Astrocyte of the spinal cord (primary cell): ENCODE results near the gene PLPP6.
A peak's percentile ranks its signal among the peaks of the same experiment; 100 is the strongest.

Experiments
- DNase-seq: peaks from one replicate; pipeline ENCODE4 v3.0.0; 2011; ENCODE audit warnings: low read depth, low spot score
- H3K4me3 ChIP-seq: 2 replicates; pipeline ENCODE4 v1.5.1; 2011; ENCODE audit warnings: low read depth, mild to moderate bottlenecking, low read length, moderate library complexity
- in situ Hi-C: cut with HindIII; loops from 2 replicates; pipeline ENCODE4 v1.10.0; 2017; ENCODE audit warnings: low sequenced_read_pairs
- TF ChIP-seq, protein P1 (sequence below): IDR thresholded peaks from 2 replicates; pipeline ENCODE4 v1.5.1; 2012; ENCODE audit warnings: low read depth, mild to moderate bottlenecking, low read length, inconsistent platforms

Gene PLPP6

DNA sequence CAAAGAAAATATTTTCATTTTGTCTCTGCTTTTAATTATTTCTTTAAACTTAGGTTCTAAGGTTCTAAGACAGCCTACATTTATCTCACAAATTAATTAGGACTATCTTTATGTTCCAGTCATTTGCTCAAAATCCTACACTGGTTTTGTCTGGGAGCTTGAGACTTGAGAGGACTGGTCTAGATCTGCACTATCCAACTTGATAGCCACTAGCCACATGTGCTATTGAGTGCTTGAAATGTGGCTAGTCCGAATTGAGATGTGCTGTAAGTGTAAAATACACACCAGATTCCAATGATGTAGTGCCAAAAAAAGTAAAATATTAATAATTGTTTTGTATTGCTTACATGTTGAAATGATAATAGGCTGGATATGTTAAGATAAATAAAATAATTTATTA is 24.5 kb downstream of the PLPP6 start:
- TF ChIP-seq, protein P1, sequence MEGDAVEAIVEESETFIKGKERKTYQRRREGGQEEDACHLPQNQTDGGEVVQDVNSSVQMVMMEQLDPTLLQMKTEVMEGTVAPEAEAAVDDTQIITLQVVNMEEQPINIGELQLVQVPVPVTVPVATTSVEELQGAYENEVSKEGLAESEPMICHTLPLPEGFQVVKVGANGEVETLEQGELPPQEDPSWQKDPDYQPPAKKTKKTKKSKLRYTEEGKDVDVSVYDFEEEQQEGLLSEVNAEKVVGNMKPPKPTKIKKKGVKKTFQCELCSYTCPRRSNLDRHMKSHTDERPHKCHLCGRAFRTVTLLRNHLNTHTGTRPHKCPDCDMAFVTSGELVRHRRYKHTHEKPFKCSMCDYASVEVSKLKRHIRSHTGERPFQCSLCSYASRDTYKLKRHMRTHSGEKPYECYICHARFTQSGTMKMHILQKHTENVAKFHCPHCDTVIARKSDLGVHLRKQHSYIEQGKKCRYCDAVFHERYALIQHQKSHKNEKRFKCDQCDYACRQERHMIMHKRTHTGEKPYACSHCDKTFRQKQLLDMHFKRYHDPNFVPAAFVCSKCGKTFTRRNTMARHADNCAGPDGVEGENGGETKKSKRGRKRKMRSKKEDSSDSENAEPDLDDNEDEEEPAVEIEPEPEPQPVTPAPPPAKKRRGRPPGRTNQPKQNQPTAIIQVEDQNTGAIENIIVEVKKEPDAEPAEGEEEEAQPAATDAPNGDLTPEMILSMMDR: no peak
- in situ Hi-C loops: no loop called here

DNA sequence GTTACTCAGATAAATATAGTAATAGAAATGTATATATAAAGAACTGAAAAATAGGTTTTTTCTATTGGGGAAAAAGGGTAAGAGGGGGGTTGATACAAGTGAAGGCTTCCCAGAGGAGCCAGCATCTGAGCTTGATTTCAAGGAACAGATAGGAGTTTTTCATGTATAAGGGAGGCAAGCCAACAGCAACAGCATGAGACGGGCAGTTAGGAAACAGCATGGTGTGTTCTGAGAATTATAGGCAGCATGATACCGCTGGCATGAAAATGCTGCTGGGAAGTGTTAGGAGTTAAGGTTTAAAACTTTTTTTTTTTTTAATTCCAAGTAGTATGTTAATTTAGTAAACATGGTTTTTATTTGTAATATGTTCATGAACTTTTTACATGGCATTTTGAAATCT is 26.9 kb downstream of the PLPP6 start:
- TF ChIP-seq, protein P1: no peak
- in situ Hi-C loops: no loop called here
- H3K4me3 ChIP-seq: no peak overlapping the region
- DNase-seq: no peak

More for the DNA sequence above, 24.5 kb downstream of the PLPP6 start:
- no peak overlapping the region for H3K4me3 ChIP-seq
- no peak for DNase-seq

DNA sequence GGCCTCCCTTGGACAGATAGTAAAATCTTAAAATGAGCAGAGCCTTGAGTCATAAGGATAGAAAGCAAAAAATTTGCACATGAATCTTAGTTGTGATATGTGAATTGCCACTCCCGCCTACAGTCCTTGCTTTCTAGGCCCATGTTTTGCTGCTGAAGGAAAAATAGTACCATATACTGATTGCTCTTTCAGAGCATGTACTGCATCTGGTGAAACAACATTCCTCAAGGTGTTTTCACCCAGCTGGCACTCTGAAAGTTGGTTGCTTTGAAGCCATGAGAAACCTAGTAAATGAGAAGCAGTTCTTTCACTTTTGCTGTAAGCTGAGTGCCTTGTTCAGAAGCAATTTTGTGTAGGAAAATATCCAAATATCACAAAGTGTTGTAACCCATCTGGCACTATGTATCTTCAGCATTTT is 27.6 kb downstream of the PLPP6 start:
- in situ Hi-C loops: no loop called here
- H3K4me3 ChIP-seq: no peak overlapping the region
- TF ChIP-seq, protein P1: no peak
- DNase-seq: no peak

DNA sequence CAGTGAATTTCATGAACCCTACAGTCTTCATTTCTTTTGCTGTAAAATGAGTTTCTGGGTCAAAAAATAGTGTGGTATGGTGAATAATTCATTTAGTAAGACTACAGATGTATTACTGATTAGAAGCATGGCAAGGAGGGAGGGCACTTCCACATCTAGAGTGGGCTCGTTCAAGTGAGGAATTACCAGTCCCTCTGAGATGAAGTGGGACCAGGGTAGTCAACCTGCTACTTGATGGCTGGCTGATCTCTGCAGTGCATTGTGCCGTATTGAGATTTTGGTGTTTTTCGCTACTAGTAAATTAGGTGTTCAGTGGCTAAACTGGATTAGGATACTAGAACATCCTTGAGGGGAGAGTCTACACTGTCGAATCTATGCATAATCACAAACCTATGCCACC is 28.1 kb downstream of the PLPP6 start:
- DNase-seq: no peak
- in situ Hi-C loops: no loop called here
- H3K4me3 ChIP-seq: no peak overlapping the region
- TF ChIP-seq, protein P1: no peak

DNA sequence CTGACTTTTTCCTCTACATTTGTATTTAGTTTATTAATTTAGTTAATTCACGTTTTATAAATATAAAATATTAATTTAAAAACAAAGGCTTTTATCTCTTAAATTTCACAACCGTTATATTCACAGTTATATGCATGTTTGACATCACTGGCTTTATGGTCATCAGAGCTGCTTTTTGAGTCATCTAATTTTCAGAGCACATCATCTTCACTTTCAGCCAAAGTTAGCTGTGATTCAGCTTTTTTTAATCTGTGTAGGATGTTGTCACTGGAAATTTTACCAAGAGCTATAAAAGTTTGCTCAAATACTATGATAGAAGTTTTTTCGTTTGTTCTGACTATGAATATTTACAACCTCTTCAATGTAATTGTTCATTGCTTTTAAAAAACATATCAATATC is 29.7 kb downstream of the PLPP6 start:
- peak; percentile 44 for DNase-seq
- no peak overlapping the region for H3K4me3 ChIP-seq
- in situ Hi-C loops: no loop called here
- TF ChIP-seq, protein P1: no peak

GRCh38 chr9:4700091-4700490 is 38.0 kb downstream of the PLPP6 start:
- TF ChIP-seq, protein P1: no peak
- in situ Hi-C loops: no loop called here
- no peak for DNase-seq
- H3K4me3 ChIP-seq: no peak overlapping the region

DNA sequence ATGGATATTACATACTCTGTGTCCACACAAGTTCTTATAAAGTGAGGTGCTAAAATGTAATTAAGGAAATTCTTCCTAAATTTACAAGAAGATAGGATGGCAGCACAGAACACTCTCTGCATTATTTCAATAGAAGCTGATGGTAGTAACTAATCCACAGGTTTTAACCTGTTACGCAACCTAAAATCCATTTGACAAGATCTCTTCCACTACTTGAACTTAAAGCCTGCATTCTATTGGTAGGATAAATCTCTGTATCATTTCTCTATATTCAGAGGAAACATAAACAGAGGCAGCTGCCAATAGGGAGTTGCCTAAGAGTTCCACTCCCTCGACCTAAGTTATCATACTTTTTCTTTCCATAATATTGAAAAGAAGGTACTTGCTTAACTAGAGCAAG is 38.8 kb downstream of the PLPP6 start:
- no peak overlapping the region for H3K4me3 ChIP-seq
- TF ChIP-seq, protein P1: no peak
- DNase-seq: no peak
- in situ Hi-C loops: no loop called here
